ENCODE data around the gene VWC2.

GRCh38 chr7:49839863-49840645 is 66.6 kb downstream of the VWC2 start:
- TF ChIP-seq CTCF (IDR thresholded peaks at IDR 0.05) (no peak), EZH2 (IDR thresholded peaks at IDR 0.05; ENCODE audit: borderline replicate concordance, insufficient read depth, low read depth, low read length, poor library complexity, severe bottlenecking) (no peak)
